Activated T-helper 9 cell treated with anti-CD3 and anti-CD28 coated beads, Interleukin-2, amount 50 U/mL, for 16 hours (primary cell): ENCODE data around the gene CPNE2.
"Not testable (repeated sequence)": the region's sequence is repeated elsewhere in the genome, so short reads cannot be mapped to it uniquely, and the experiment has no call there.

Experiments
- DNase-seq: peaks from one replicate; pipeline ENCODE4 v3.0.0-alpha.2; 2020; ENCODE audit warnings: low read depth

Gene CPNE2

DNA sequence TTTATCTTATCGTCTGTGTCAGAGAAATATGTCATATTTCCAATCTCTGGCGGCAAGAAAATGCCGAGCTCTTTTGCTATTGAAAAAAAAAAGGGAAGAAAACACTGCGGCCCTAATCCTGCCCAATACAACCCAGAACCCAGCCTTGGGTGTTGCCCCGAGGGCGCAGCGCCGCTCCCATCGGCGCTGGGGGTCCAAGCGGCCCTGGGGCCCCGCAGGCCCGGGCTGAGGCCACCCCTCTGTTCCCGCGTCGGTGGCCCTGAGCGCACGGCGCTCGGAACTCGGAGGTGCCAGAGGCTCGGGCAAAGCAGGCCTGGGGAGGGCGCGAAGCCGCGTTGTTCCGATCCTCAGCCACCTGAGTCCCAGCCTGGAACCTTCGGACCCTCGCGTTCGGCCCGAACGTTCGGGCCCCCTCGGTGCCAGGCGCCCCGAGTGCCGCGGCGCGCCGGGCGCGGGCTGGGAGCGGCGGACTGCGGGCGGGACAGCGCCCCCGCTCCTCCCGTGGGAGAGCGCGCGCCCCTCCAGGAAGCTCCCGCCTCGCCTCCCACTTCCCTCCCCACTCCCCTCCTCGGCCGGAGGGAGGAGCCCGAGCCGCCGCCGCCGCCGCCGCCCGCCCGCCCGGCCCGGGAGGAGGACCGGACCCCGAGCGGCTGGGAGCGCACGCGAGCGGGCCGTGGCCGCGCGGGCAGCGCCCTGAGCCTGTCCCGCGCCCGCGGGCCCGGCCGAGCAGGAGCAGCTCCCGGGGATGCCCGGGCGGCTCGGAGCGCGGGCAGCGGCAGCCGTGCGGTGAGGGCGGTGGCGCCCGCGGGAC, at the start of gene CPNE2:
TSS of gene CPNE2 (plus strand) at position 609 of the 811 bp plus-strand sequence. CDS start 18,160 bp downstream, outside the sequence.
- DNase-seq = no peak

GRCh38 chr16:57043248-57043647, 49.1 kb upstream of the CPNE2 start:
- no peak for DNase-seq

GRCh38 chr16:57044931-57045693, 47.3 kb upstream of the CPNE2 start:
- DNase-seq = no peak

DNA sequence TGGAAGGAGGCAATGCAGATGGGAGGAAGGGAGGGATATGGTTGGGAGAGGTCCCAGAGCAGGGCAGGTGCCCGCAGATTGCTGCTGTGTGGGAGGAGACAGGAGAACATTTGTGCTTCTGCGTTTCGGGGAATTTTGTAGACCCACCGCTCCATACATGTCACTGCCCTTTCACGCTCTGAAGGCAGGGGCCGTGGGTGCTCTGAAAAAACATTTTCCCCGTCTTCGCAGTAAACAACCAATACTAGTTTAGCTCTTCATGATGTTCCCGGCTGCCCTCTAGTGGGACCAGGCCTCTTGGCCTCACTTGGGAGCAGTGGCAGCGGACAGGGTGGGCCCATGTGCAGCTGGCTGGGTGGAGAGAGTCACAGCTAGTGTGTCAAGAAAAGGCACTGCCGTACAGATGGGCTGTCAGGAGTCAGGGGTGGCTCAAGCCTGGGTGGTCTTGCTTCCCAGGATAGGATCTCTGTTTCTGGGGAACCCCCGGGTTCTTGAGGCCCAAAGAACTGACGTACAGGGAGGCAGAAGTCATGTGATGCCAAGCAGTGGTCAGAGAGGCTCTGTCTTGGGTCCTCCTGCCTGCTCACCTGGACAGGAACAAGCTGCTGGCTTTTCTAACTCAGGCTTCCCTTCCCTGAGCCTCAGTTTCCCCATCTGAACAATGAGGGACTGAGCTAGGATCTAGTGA, 46.5 kb upstream of the CPNE2 start:
- no peak for DNase-seq

GRCh38 chr16:57048095-57048494, 44.3 kb upstream of the CPNE2 start:
- no peak for DNase-seq

GRCh38 chr16:57049678-57050077, 42.7 kb upstream of the CPNE2 start:
- no peak for DNase-seq

DNA sequence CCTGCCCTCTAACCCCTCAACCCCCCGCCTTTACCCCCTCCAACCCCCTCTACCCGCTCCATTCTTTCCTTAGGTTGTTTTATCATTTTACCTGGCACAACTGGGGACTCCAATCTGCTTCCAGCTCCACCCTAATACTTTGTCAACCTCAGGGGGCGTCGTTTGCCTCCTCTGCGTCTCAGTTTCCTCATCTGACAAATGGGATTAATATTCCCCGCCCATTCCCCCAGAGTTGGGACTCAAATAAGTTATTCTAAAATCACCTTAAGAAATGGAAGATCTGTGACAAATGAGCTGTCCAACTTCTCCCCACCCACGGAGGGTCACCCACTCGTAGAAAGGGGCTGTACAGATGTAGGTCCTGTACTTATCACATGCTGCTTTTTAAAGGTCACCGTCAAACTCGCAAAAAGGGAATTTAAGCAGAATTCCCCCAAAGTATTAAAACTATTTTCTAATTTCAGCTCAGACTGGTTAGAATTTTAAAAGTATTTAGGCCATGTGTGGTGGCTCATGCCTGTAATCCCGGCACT, 40.6 kb upstream of the CPNE2 start:
- no peak for DNase-seq

DNA sequence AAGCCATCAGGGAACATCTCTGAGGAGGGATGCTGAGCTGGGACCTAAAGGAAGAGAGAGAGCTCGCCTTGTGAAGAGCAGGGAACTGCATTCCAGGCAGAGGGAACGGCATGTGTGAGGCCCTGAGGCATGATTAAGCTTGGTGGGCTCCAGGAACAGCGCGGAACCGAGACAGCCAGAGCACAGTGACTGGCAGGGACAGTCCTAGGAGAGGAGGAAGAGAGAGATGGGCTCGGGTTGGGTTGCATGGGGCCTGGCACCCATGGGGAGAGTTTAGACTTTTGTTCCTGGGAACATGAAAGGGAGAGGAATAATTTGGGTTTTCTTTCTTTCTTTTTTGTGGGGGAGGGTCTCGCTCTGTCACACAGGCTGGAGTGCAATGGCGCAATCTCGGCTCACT, 39.2 kb upstream of the CPNE2 start:
- no peak for DNase-seq

GRCh38 chr16:57054338-57054737, 38.0 kb upstream of the CPNE2 start:
- DNase-seq = no peak

- DNase-seq = no peak
These were observed 37.6 kb upstream of the CPNE2 start for GRCh38 chr16:57054771-57055170.

DNA sequence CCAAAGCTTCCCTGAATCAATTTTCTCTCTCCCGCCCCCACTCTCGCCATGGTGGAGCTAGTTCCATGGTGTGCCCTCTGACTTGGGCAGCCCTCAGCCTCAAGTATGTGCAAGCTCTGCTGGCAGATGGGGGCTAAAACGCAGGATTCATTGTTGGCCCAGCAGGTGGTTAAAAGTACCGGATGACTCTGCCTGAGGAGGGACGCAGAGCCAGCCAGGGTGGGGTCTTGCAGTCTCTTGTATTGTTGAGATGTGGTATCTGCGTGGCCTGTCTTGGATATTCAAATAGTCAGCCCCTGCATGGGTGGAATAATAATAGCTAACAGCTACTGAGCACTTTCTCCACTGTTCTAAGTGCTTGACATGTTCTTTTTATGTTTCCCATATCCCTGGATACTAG, 36.7 kb upstream of the CPNE2 start:
- no peak for DNase-seq

DNA sequence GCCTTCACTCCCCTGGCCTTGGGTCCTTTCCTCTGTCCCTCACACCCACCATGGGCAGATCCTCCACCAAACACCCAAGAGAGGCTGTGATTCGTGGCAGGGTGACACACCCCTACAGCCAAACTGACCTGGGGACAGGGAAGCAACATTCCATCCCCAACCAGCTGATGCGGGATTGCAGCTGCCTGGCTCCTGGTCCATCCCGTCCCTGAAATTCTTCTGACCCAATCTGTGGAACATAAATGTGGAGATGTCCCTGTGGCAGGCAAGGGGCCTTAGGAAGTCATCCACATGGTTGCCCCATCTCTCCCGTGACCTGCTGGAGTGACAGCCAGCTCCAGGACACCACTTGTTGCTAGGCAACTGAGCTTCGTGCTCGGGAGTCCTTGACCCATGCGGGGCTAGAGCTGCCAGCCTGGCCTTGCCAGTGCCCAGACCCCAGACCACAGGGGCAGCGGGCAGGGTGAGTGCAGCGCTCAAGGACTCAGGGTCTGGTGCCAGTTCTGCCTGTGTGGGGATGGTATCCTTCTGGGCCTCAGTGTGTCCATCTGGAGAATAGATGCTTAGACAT, 34.0 kb upstream of the CPNE2 start:
- no peak for DNase-seq

DNA sequence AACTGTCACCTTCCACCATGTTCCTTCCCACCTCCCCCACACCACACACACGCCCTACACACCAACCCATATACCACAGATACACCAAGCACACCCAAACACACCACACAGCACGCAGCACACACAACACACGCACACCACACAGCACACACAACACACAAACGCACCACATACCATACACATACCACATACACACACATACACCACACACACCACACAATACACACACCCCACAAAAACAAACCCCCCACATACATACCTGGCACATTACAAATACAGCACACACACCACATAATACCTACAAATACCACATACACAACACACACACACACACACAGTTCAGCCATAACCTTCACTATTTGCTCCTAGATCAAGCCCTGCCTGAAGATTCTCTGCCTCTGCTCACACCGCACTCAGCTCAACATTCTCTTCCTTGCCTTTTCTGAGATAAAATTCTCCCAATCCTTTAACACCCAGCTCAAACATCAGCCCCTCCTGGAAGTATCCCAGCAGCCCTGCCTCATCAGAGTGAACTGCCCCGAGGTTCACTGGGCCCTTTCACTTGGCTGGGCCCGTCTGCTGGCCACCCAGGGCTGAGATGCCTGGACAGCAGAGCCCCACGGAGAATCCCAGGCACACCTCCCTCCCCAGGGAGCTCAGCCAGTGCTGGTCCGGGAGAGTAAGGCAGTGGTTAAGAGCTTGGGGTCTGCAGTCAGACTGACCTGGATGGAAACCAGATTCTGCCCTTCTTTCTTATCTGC, 31.9 kb upstream of the CPNE2 start:
- DNase-seq = no peak

- DNase-seq = no peak
These were observed 31.1 kb upstream of the CPNE2 start for GRCh38 chr16:57061084-57061905.

GRCh38 chr16:57062329-57062728, 30.1 kb upstream of the CPNE2 start:
- DNase-seq = no peak

DNA sequence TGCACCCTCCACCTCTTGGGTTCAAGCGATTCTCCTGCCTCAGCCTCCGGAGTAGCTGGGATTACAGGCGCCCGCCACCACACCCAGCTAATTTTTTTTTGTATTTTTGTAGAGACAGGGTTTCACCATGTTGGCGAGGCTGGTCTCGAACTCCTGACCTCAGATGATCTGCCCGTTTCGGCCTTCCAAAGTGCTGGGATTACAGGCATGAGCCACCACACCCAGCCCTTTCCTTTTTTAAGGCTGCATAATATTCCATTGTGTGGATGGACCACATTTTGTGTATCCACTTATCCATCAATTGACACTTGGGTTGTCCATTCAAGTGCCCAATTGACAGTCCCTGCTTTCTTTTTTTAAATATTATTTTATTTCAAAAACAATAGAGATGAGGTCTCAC, 29.2 kb upstream of the CPNE2 start:
- not testable (repeated sequence) for DNase-seq

- no peak for DNase-seq
These were observed 27.4 kb upstream of the CPNE2 start for GRCh38 chr16:57064995-57065394.

GRCh38 chr16:57066625-57067024, 25.8 kb upstream of the CPNE2 start:
- DNase-seq = no peak

DNA sequence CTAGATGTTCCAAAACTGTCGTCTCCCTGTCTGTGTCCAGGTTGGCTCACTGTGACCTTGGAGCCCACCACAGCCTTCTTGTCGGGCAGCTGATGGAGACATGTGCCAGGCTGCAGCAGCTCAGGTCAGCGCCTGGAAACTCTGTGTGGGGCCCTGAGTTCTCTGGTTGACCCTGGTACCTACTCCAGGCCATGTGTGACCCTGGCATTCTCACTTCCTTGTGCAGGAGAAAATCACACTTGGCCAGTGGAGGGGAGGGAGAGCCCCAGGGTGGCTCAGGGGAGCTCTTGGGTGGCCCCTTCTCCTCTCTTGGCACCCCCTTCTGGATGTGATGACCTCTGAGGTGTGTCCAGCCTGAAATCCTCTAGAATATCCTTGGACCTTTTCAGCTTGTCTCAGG, 25.0 kb upstream of the CPNE2 start:
- DNase-seq = no peak

DNA sequence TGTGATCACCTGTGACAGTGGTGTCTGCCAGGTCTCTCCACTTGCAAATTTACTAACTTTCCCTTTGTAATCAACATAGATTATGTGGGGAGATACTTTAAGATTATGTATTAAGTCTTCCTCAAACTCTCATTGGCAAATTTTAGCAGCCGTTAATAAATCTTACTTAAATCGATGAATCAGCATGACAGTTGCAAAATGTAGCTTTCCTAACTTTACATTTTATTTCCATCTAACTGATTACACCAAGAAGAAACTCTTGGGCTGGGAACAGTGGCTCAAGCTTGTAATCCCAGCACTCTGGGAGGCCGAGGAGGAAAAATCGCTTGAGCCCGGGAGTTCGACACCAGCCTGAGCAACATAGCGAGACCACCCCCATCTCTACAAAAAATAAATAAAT, 23.3 kb upstream of the CPNE2 start:
- DNase-seq = no peak
